Measurements from ENCODE around the gene DDX1. TPM values are rescaled to one million over a fixed set of nuclear protein-coding genes. Genes with fewer than 3 reads are reported as not detected.
A peak's percentile ranks its signal among the peaks of the same experiment; 100 is the strongest.

The DDX1 gene
- total and polyA plus RNA-seq, 9 of the 15 experiments (the other 6 are each of a cell fraction or from before 2014, with no cell fraction given), result 116 to 277 (median 232) TPM

- TF ChIP-seq SUPT5H (IDR thresholded peaks at IDR 0.05), result no peak
- TF ChIP-seq ATF2 (CRISPR knock-in tag; IDR thresholded peaks at IDR 0.05), result no peak
- TF ChIP-seq SREBF2 (CRISPR knock-in tag; IDR thresholded peaks at IDR 0.05), result no peak
- TF ChIP-seq ESRRA (IDR thresholded peaks at IDR 0.05; ENCODE audit: borderline replicate concordance, low read depth), result peak; percentile 90
- no peak for TF ChIP-seq CEBPG (CRISPR knock-in tag; IDR thresholded peaks at IDR 0.05)
- no peak for TF ChIP-seq CEBPG (tag; conservative IDR thresholded peaks at IDR 0.05 in 1 of 2, IDR thresholded peaks at IDR 0.05 in 1 of 2)
- TF ChIP-seq BRD9 (IDR thresholded peaks at IDR 0.05; ENCODE audit: low read depth, partially characterized antibody), result peak; percentile 91
- no peak for TF ChIP-seq HSF4 (CRISPR knock-in tag; IDR thresholded peaks at IDR 0.05; ENCODE audit: borderline replicate concordance)
- TF ChIP-seq NFRKB (IDR thresholded peaks at IDR 0.05; ENCODE audit: low read depth), result peak; percentile 56; the same call in 1 of the 2 replicates
- TF ChIP-seq ETV5 (CRISPR knock-in tag; IDR thresholded peaks at IDR 0.05; ENCODE audit: low read depth), result peak; percentile 57; the same call in 1 of the 2 replicates
- TF ChIP-seq RBM34 (IDR thresholded peaks at IDR 0.05; ENCODE audit: borderline replicate concordance, insufficient read depth, low read length), result no peak
- TF ChIP-seq GTF2A2 (tag; IDR thresholded peaks at IDR 0.05), result no peak
- TF ChIP-seq, protein P1, sequence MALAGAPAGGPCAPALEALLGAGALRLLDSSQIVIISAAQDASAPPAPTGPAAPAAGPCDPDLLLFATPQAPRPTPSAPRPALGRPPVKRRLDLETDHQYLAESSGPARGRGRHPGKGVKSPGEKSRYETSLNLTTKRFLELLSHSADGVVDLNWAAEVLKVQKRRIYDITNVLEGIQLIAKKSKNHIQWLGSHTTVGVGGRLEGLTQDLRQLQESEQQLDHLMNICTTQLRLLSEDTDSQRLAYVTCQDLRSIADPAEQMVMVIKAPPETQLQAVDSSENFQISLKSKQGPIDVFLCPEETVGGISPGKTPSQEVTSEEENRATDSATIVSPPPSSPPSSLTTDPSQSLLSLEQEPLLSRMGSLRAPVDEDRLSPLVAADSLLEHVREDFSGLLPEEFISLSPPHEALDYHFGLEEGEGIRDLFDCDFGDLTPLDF (CRISPR knock-in tag; IDR thresholded peaks at IDR 0.05), result no peak
- TF ChIP-seq RNF2 (IDR thresholded peaks at IDR 0.05), result peak; percentile 76
- no peak for TF ChIP-seq MTA2 (IDR thresholded peaks at IDR 0.05; ENCODE audit: low read depth)
- TF ChIP-seq NCOA1 (IDR thresholded peaks at IDR 0.05; ENCODE audit: low read depth), result no peak; the same call in 1 of the 2 replicates
- no peak for TF ChIP-seq NKRF (IDR thresholded peaks at IDR 0.05; ENCODE audit: borderline replicate concordance)
- TF ChIP-seq SRF (CRISPR knock-in tag; IDR thresholded peaks at IDR 0.05), result no peak
- no peak for TF ChIP-seq NCOA6 (IDR thresholded peaks at IDR 0.05)
- no peak; the same call in 1 of the 2 replicates for TF ChIP-seq MEF2A (IDR thresholded peaks at IDR 0.05; ENCODE audit: control insufficient read depth, low read depth, low read length)
- no peak for TF ChIP-seq THRA (IDR thresholded peaks at IDR 0.05)
- TF ChIP-seq, protein P2, sequence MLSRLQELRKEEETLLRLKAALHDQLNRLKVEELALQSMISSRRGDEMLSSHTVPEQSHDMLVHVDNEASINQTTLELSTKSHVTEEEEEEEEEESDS (CRISPR knock-in tag; IDR thresholded peaks at IDR 0.05), result no peak
- TF ChIP-seq ZNF79 (CRISPR knock-in tag; IDR thresholded peaks at IDR 0.05; ENCODE audit: low read depth), result no peak
- no peak for TF ChIP-seq NCOA2 (IDR thresholded peaks at IDR 0.05; ENCODE audit: partially characterized antibody in 2 of 2)
- peak; percentile 19 for TF ChIP-seq TAF9B (IDR thresholded peaks at IDR 0.05; ENCODE audit: partially characterized antibody)
Measured at GRCh38 chr2:15557887-15558311, 33.8 kb upstream of the DDX1 start (continued).

All from K562 (cell line).